Thoracic aorta (tissue), 2 donors: Measurements from ENCODE around the gene SLCO4A1. TPM values are rescaled to one million over a fixed set of nuclear protein-coding genes. Genes with fewer than 3 reads are reported as not detected.
A peak's percentile ranks its signal among the peaks of the same experiment; 100 is the strongest.

Experiments used
- ATAC-seq: fragments of 150-250 bp; one replicate; pipeline ENCODE4 v1.8.0; 2017; ENCODE audit warnings: low read depth; ENCODE audit not compliant: insufficient number of reproducible peaks, low FRiP score
- DNase-seq: peaks from one replicate; pipeline ENCODE4 v3.0.0-alpha.2; 2020; ENCODE audit warnings: low spot score
- H3K27ac ChIP-seq, 2 donors: fragments of 200-600 bp; sonication (generic); 1 replicate in 1 of 2; 2 replicates in 1 of 2; pipeline ENCODE4 v1.5.1; 2016; ENCODE audit warnings: mild to moderate bottlenecking in 2 of 2, moderate library complexity in 2 of 2
- H3K27me3 ChIP-seq: fragments of 200-600 bp; sonication (generic); replicated peaks from 2 replicates; pipeline ENCODE4 v1.6.0; 2016; ENCODE audit warnings: mild to moderate bottlenecking; ENCODE audit not compliant: insufficient read depth
- H3K36me3 ChIP-seq: fragments of 200-600 bp; sonication (generic); one replicate; pipeline ENCODE4 v1.5.1; 2016
- H3K4me1 ChIP-seq, 2 donors: fragments of 200-600 bp; sonication (generic); 1 replicate in 1 of 2; 2 replicates in 1 of 2; pipeline versions ENCODE4 v1.5.1 to v1.6.0; 2016; ENCODE audit warnings: low read depth in 2 of 2, mild to moderate bottlenecking in 1 of 2; ENCODE audit not compliant: control insufficient read depth in 1 of 2
- H3K4me3 ChIP-seq: fragments of 200-600 bp; sonication (generic); 2 replicates; pipeline ENCODE4 v1.5.1; 2016; ENCODE audit warnings: mild to moderate bottlenecking
- H3K9me3 ChIP-seq: fragments of 200-600 bp; sonication (generic); 2 replicates; pipeline ENCODE4 v1.5.1; 2016
- CTCF ChIP-seq: fragments of 200-600 bp; sonication (generic); IDR thresholded peaks from one replicate; pipeline ENCODE4 v1.5.1; 2019; ENCODE audit warnings: antibody characterized with exemption
- total RNA-seq, 2 donors: library from RNA; depleted of rRNA; stranded (reverse); fragments of >200 nt; gene quantifications; one replicate each; pipeline versions ENCODE4 v1.1.0 to v1.2.3, GENCODE V29; 2016

Gene SLCO4A1
- total RNA-seq, 2 donors from 2014 or later: 22.1 to 26.0 TPM

- peaks cover 4% of the 10 kb centered on the region for H3K27me3 ChIP-seq
- H3K4me1 ChIP-seq: peaks cover 20 to 23% of the 10 kb centered on the region in 2 donors
- ATAC-seq (no peak), DNase-seq (no peak)
- H3K27ac ChIP-seq: no peak overlapping the region
- H3K4me3 ChIP-seq: no peak overlapping the region
- H3K36me3 ChIP-seq: no peaks in the 10 kb centered on the region
- H3K9me3 ChIP-seq: no peaks in the 10 kb centered on the region
- TF ChIP-seq CTCF: no peak
Measured at GRCh38 chr20:62621251-62622110, 20.8 kb upstream of the SLCO4A1 start.

- H3K27ac ChIP-seq: peak overlapping the region in 1 of 2 donors; percentile 79
- H3K4me1 ChIP-seq: peaks cover 20% of the 10 kb centered on the region in 2 donors
- ATAC-seq: no peak
- H3K27me3 ChIP-seq: peaks cover 4% of the 10 kb centered on the region
- H3K9me3 ChIP-seq: no peaks in the 10 kb centered on the region
- H3K4me3 ChIP-seq: no peak overlapping the region
- DNase-seq: no peak
- TF ChIP-seq CTCF: no peak
- no peaks in the 10 kb centered on the region for H3K36me3 ChIP-seq
Measured at GRCh38 chr20:62622178-62622876, 20.0 kb upstream of the SLCO4A1 start.

GRCh38 chr20:62622877-62623487, 19.3 kb upstream of the SLCO4A1 start:
- Histone ChIP-seq H3K27ac (peak overlapping the region; percentile 76 to 79), H3K4me1 (peaks cover 18 to 20% of the 10 kb centered on the region in 2 donors), H3K27me3 (peaks cover 4% of the 10 kb centered on the region), H3K36me3 (no peaks in the 10 kb centered on the region), H3K4me3 (peak overlapping the region; percentile 53), H3K9me3 (no peaks in the 10 kb centered on the region)
- TF ChIP-seq CTCF: no peak
- ATAC-seq (no peak), DNase-seq (no peak)

GRCh38 chr20:62623488-62624324, 18.6 kb upstream of the SLCO4A1 start:
- Histone ChIP-seq H3K36me3 (no peaks in the 10 kb centered on the region), H3K27me3 (peaks cover 4% of the 10 kb centered on the region), H3K9me3 (no peaks in the 10 kb centered on the region), H3K27ac (peak overlapping the region; percentile 76 to 79), H3K4me1 (peaks cover 18 to 20% of the 10 kb centered on the region in 2 donors), H3K4me3 (peak overlapping the region; percentile 53)
- peak; percentile 83 for DNase-seq
- ATAC-seq: peak; percentile 77
- TF ChIP-seq CTCF: no peak
